PC-3 (cell line): ENCODE measurements around the gene CDH10. TPM values are rescaled to one million over a fixed set of nuclear protein-coding genes. Genes with fewer than 3 reads are reported as not detected.

Experiments used
- ATAC-seq: fragments of 200-7000 bp; cut with Tn5 transposase; 2 replicates; pipeline ENCODE4 v1.9.1; 2020; ENCODE audit warnings: mild to moderate bottlenecking, moderate library complexity
- BruUV-seq: library from RNA; stranded (reverse); fragments of 400-500 nt; replicated peaks from 2 replicates; lab custom pipeline; 2021; lab: Mats Ljungman, UMichigan
- CTCF ChIA-PET: fragments of 300-600 bp; sonication (Branson Sonifier 250); formaldehyde crosslinking; loops from one replicate; lab custom pipeline; 2022; ENCODE audit warnings: antibody characterized with exemption; lab: Charles Lee
- POLR2A ChIA-PET: fragments of 300-600 bp; sonication (Branson Sonifier 250); formaldehyde crosslinking; loops from one replicate; lab custom pipeline; 2022; ENCODE audit warnings: antibody characterized with exemption; ENCODE audit not compliant: unreplicated experiment; lab: Charles Lee
- DNase-seq: peaks from one replicate; pipeline ENCODE4 v3.0.0-alpha.2; 2015
- H2AFZ ChIP-seq: fragments of 300-600 bp; sonication (generic); 2 replicates; pipeline ENCODE4 v1.6.0; 2016; ENCODE audit warnings: antibody characterized with exemption, low read length
- H3F3A ChIP-seq: fragments of 300-600 bp; sonication (generic); one replicate; pipeline ENCODE4 v1.6.0; 2017; ENCODE audit warnings: antibody characterized with exemption, low read length, control low read depth, mild to moderate bottlenecking; ENCODE audit not compliant: unreplicated experiment
- H3K27ac ChIP-seq: fragments of 300-600 bp; sonication (generic); 2 replicates; pipeline ENCODE4 v1.5.1; 2016; ENCODE audit warnings: mild to moderate bottlenecking, low read length
- H3K27me3 ChIP-seq: fragments of 300-600 bp; sonication (generic); 2 replicates; pipeline ENCODE4 v1.6.1; 2016; ENCODE audit warnings: low read length, mixed read lengths
- H3K36me3 ChIP-seq: fragments of 300-600 bp; sonication (generic); 2 replicates; pipeline ENCODE4 v1.6.1; 2016; ENCODE audit warnings: low read depth, mixed run types, low read length, mixed read lengths
- H3K4me1 ChIP-seq: fragments of 300-600 bp; sonication (generic); 2 replicates; pipeline ENCODE4 v1.5.1; 2016; ENCODE audit warnings: low read length; ENCODE audit not compliant: insufficient read depth
- H3K4me2 ChIP-seq: fragments of 300-600 bp; sonication (generic); 2 replicates; pipeline ENCODE4 v1.6.0; 2016; ENCODE audit warnings: low read length
- H3K4me3 ChIP-seq: fragments of 300-600 bp; sonication (generic); 2 replicates; pipeline ENCODE4 v1.5.1; 2016; ENCODE audit warnings: mild to moderate bottlenecking, low read length, mixed read lengths
- H3K79me2 ChIP-seq: fragments of 300-600 bp; sonication (generic); 2 replicates; pipeline ENCODE4 v1.6.1; 2017; ENCODE audit warnings: low read length, mixed read lengths
- H3K9ac ChIP-seq: fragments of 300-600 bp; sonication (generic); 2 replicates; pipeline ENCODE4 v1.6.0; 2016; ENCODE audit warnings: mild to moderate bottlenecking, low read length
- H3K9me2 ChIP-seq: fragments of 300-600 bp; sonication (generic); replicated peaks from 2 replicates; pipeline ENCODE4 v1.6.1; 2016; ENCODE audit warnings: mixed run types, low read length, mixed read lengths
- H3K9me3 ChIP-seq: fragments of 300-600 bp; sonication (generic); 2 replicates; pipeline ENCODE4 v1.6.1; 2016; ENCODE audit warnings: low read length, mixed read lengths
- H4K20me1 ChIP-seq: fragments of 300-600 bp; sonication (generic); 2 replicates; pipeline ENCODE4 v1.6.1; 2016; ENCODE audit warnings: low read length, mixed read lengths
- CTCF ChIP-seq: fragments of 300-600 bp; sonication (generic); conservative IDR thresholded peaks from 2 replicates; pipeline ENCODE4 v1.5.1; 2017; ENCODE audit warnings: antibody characterized with exemption, low read depth, mild to moderate bottlenecking, low read length
- EZH2 ChIP-seq: fragments of 300-600 bp; sonication (generic); IDR thresholded peaks from one replicate; pipeline ENCODE4 v1.6.1; 2017; ENCODE audit warnings: antibody characterized with exemption, mild to moderate bottlenecking, low read length; ENCODE audit not compliant: unreplicated experiment
- EZH2phosphoT487 ChIP-seq: fragments of 300-600 bp; sonication (generic); IDR thresholded peaks from 2 replicates; pipeline ENCODE4 v1.6.1; 2018; ENCODE audit warnings: mild to moderate bottlenecking, antibody characterized with exemption, low read length, borderline replicate concordance
- intact Hi-C: fragments of 100-400 bp; cut with micrococcal nuclease; formaldehyde crosslinking; loops from 2 replicates; pipeline ENCODE4 v1.9.0; 2023
- total RNA-seq: library from RNA; depleted of rRNA; stranded (reverse); fragments of >200 nt; gene quantifications from 2 replicates; pipeline ENCODE4 v1.2.3, GENCODE V29; 2014

CDH10 gene
- total RNA-seq, 1 experiment from 2014 or later, result not detected

DNA sequence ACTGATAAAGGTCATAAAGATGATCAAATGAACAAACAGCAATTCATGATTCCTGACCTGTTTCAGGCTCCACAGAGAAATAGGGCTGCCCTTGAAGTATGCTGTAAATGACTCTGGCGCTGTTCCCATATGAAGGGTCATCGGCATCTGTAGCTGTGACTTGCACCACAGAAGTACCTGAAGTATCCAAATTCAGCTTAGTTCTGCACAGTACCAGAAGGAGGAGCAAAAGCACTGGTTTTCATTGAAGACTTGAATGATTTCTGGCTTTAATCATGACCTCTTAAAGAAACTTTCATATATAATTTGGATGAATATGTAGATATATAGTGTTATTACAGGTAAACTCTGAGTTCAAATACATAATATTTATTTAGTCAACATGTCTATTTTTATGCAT is 109.1 kb downstream of the CDH10 start:
- no peak overlapping the region for H3K27ac ChIP-seq
- DNase-seq (peak; percentile 36), ATAC-seq (peak; percentile 62)
- TF ChIP-seq EZH2phosphoT487, result no peak
- TF ChIP-seq CTCF, result peak; percentile 54
- no peak for TF ChIP-seq EZH2
- ChIA-PET CTCF (interaction anchor here (0.5 to 1.2 kb wide), 4 partner anchors 96 to 234 kb away, joined by 3 to 4 read pairs (median 4); no protein-coding TSS in a partner anchor), POLR2A (no interaction called here)
- no peak overlapping the region for H2AFZ ChIP-seq
- no peaks in the 10 kb centered on the region for H3K27me3 ChIP-seq
- H3K4me3 ChIP-seq, result no peak overlapping the region
- no TSS peak for BruUV-seq
- H3K9me3 ChIP-seq, result no peaks in the 10 kb centered on the region
- no peaks in the 10 kb centered on the region for H3F3A ChIP-seq
- H3K79me2 ChIP-seq, result no peaks in the 10 kb centered on the region
- no peaks in the 10 kb centered on the region for H3K36me3 ChIP-seq
- H3K4me1 ChIP-seq, result no peaks in the 10 kb centered on the region
- H3K4me2 ChIP-seq, result no peak overlapping the region
- H3K9me2 ChIP-seq, result no peaks in the 10 kb centered on the region
- no peaks in the 10 kb centered on the region for H4K20me1 ChIP-seq
- no peak overlapping the region for H3K9ac ChIP-seq
- intact Hi-C loops, result loop anchor here (1.0 to 2.0 kb wide), 2 partner anchors 97 to 107 kb away; no protein-coding TSS in a partner anchor

- ATAC-seq (peak; percentile 27; the same call in 1 of the 2 replicates), DNase-seq (no peak)
- no peak overlapping the region for H2AFZ ChIP-seq
- intact Hi-C loops, result loop anchor here (1.0 to 2.0 kb wide), 2 partner anchors 86 to 298 kb away; no protein-coding TSS in a partner anchor
- no peaks in the 10 kb centered on the region for H4K20me1 ChIP-seq
- H3K9me3 ChIP-seq, result no peaks in the 10 kb centered on the region
- no peaks in the 10 kb centered on the region for H3K36me3 ChIP-seq
- no peak overlapping the region for H3K4me2 ChIP-seq
- H3K27me3 ChIP-seq, result no peaks in the 10 kb centered on the region
- POLR2A ChIA-PET, result no interaction called here
- H3K27ac ChIP-seq, result no peak overlapping the region
- no peak overlapping the region for H3K4me3 ChIP-seq
- H3K4me1 ChIP-seq, result no peaks in the 10 kb centered on the region
- H3F3A ChIP-seq, result no peaks in the 10 kb centered on the region
- CTCF ChIA-PET, result no interaction called here
- H3K9ac ChIP-seq, result no peak overlapping the region
- no peaks in the 10 kb centered on the region for H3K9me2 ChIP-seq
- no peaks in the 10 kb centered on the region for H3K79me2 ChIP-seq
- BruUV-seq, result no TSS peak
- no peak for TF ChIP-seq EZH2
- no peak for TF ChIP-seq CTCF
- TF ChIP-seq EZH2phosphoT487, result no peak
Measured at GRCh38 chr5:24530906-24531305, 113.9 kb downstream of the CDH10 start.

DNA sequence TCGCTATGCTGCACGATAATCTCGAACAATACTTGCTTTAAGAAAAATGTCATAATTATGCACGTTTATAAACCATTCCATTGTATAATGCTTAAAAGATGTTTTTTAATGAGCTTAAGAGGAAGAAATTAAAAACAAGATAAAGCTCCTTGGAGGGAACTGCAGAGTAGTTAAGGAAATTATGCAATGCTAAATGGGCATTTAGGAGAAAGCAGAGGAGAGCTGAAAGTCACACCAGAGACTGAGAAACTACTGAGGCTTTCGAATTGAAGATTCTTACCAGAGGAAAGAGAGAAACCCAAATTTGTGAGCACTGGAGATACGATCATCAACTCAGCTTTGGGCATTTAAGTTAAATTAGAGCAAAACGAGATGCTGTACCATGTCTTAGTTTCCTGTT is 119.4 kb downstream of the CDH10 start:
- no TSS peak for BruUV-seq
- TF ChIP-seq EZH2 (no peak), EZH2phosphoT487 (no peak), CTCF (no peak)
- CTCF ChIA-PET, result interaction anchor here (0.5 kb wide), 1 partner anchor 292 kb away, joined by 3 read pairs; no protein-coding TSS in a partner anchor

More for the DNA sequence above, 119.4 kb downstream of the CDH10 start:
- DNase-seq, result no peak
- ATAC-seq, result no peak
- H3K79me2 ChIP-seq, result no peaks in the 10 kb centered on the region
- H3K27me3 ChIP-seq, result no peaks in the 10 kb centered on the region
- H3K9me2 ChIP-seq, result no peaks in the 10 kb centered on the region
- H3K4me1 ChIP-seq, result no peaks in the 10 kb centered on the region
- no peak overlapping the region for H2AFZ ChIP-seq
- no peaks in the 10 kb centered on the region for H3F3A ChIP-seq
- no peak overlapping the region for H3K27ac ChIP-seq
- POLR2A ChIA-PET, result no interaction called here
- intact Hi-C loops, result no loop called here
- no peak overlapping the region for H3K4me2 ChIP-seq
- H4K20me1 ChIP-seq, result no peaks in the 10 kb centered on the region
- no peak overlapping the region for H3K4me3 ChIP-seq
- no peaks in the 10 kb centered on the region for H3K36me3 ChIP-seq
- H3K9ac ChIP-seq, result no peak overlapping the region
- no peaks in the 10 kb centered on the region for H3K9me3 ChIP-seq
